ENCODE results near the gene UQCRC1.

DNA sequence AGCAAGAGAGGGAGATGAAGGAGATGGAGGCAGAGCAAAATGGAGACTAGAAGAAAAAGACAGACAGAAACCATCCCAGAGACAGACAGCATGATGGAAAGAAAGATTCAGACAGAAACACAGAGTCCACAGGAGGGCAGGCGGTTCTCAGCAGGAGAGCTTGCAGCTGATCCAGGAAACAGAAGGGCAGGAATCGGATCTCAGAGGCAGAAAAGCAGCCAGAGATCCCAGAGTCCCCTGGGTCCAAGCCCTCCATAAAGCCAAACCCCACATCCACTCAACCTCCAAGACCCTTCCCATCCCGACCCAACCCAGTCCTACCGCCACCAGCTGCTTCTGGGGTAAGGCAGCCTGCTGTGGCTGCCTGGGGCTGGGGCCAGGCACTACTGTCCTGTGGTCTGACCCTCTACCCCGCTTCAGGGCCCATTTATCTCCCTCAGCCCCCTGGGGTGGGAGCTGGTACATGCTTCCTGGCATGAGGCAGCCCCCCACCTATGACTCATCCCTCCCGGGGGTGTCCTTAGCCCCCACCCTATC is 46.0 kb downstream of the UQCRC1 start, which contains the start of gene UCN2:
- TF ChIP-seq, protein P1, sequence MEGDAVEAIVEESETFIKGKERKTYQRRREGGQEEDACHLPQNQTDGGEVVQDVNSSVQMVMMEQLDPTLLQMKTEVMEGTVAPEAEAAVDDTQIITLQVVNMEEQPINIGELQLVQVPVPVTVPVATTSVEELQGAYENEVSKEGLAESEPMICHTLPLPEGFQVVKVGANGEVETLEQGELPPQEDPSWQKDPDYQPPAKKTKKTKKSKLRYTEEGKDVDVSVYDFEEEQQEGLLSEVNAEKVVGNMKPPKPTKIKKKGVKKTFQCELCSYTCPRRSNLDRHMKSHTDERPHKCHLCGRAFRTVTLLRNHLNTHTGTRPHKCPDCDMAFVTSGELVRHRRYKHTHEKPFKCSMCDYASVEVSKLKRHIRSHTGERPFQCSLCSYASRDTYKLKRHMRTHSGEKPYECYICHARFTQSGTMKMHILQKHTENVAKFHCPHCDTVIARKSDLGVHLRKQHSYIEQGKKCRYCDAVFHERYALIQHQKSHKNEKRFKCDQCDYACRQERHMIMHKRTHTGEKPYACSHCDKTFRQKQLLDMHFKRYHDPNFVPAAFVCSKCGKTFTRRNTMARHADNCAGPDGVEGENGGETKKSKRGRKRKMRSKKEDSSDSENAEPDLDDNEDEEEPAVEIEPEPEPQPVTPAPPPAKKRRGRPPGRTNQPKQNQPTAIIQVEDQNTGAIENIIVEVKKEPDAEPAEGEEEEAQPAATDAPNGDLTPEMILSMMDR (IDR thresholded peaks at IDR 0.05) = no peak
- no peak for TF ChIP-seq EZH2 (IDR thresholded peaks at IDR 0.05)
- no peak for TF ChIP-seq EZH2phosphoT487 (IDR thresholded peaks at IDR 0.05)
